Aorta (tissue), 5 donors: ENCODE data around the gene AMBRA1. TPM values are rescaled to one million over a fixed set of nuclear protein-coding genes. Genes with fewer than 3 reads are reported as not detected.

Source experiments
- ATAC-seq: fragments of 200-7000 bp; cut with Tn5 transposase; one replicate; pipeline ENCODE4 v1.9.1; 2022; ENCODE audit warnings: moderate library complexity; ENCODE audit not compliant: low FRiP score
- DNase-seq, 2 donors: peaks; one replicate each; pipeline ENCODE4 v3.0.0-alpha.2; 2020
- H3K27ac ChIP-seq, 2 donors: one replicate each; pipeline ENCODE4 v1.5.1; 2013; ENCODE audit warnings: low read length in 2 of 2, mild to moderate bottlenecking in 2 of 2, moderate library complexity in 2 of 2, control low read depth in 1 of 2, inconsistent platforms in 1 of 2, low read depth in 1 of 2
- H3K27me3 ChIP-seq, 2 donors: one replicate each; pipeline ENCODE4 v1.6.1; 2013; ENCODE audit warnings: control low read depth in 1 of 2, low read length in 1 of 2, mild to moderate bottlenecking in 1 of 2, moderate library complexity in 1 of 2; ENCODE audit not compliant: insufficient read depth in 2 of 2, control insufficient read depth in 1 of 2
- H3K36me3 ChIP-seq, 2 donors: one replicate each; pipeline ENCODE4 v1.6.1; 2013; ENCODE audit warnings: control low read depth in 1 of 2, low read length in 1 of 2, mild to moderate bottlenecking in 1 of 2; ENCODE audit not compliant: insufficient read depth in 2 of 2, control insufficient read depth in 1 of 2
- H3K4me1 ChIP-seq, 2 donors: one replicate each; pipeline ENCODE4 v1.6.1; 2013; ENCODE audit warnings: low read length in 2 of 2, control low read depth in 1 of 2, mild to moderate bottlenecking in 1 of 2, moderate library complexity in 1 of 2; ENCODE audit not compliant: insufficient read depth in 2 of 2, control insufficient read depth in 1 of 2
- H3K4me3 ChIP-seq, 2 donors: one replicate each; pipeline ENCODE4 v1.5.1; 2013; ENCODE audit warnings: low read length in 2 of 2, control low read depth in 1 of 2, mild to moderate bottlenecking in 1 of 2
- H3K9me3 ChIP-seq: one replicate; pipeline ENCODE4 v1.6.1; 2013; ENCODE audit warnings: mild to moderate bottlenecking, low read length; ENCODE audit not compliant: control insufficient read depth
- WGBS, 2 donors: extraction: QIAGEN DNeasy Blood & Tissue Kit; methylation state at CpG; one replicate each; pipeline ENCODE4 v1.1.7; 2013; 5-methylcytosine and 5-hydroxymethylcytosine counted together
- intact Hi-C, 2 donors: fragments of 100-400 bp; cut with DNase I; formaldehyde crosslinking; loops; one replicate each; pipeline versions ENCODE4 v1.14.2 to v1.15.0; 2022
- polyA plus RNA-seq, 2 donors: library from polyadenylated mRNA; stranded (reverse); fragments of 200-250 nt; gene quantifications; one replicate each; pipeline ENCODE4 v1.2.3, GENCODE V29; 2013
- total RNA-seq, 2 donors: library from RNA; stranded (reverse); fragmentation: NEBNext Ultra II Directional; extraction: Animal tissue kit (Norgen Biotek cat#: 25700); gene quantifications; one replicate each; pipeline ENCODE4 v1.2.1, GENCODE V29; 2021
- donor health status: healthy with polysubstance abuse.
- donor health status: Bipolar disorder and iron deficiency.
- donor health status: DM: no; HTN: no; CAD: no.
- donor health status: DM: no; HTN: no; CAD: no.
- donor health status: DM: yes; HTN: yes; CAD: no.

Gene AMBRA1
- total and polyA plus RNA-seq, 4 donors = 2.6 to 35.0 (median 16.8) TPM

DNA sequence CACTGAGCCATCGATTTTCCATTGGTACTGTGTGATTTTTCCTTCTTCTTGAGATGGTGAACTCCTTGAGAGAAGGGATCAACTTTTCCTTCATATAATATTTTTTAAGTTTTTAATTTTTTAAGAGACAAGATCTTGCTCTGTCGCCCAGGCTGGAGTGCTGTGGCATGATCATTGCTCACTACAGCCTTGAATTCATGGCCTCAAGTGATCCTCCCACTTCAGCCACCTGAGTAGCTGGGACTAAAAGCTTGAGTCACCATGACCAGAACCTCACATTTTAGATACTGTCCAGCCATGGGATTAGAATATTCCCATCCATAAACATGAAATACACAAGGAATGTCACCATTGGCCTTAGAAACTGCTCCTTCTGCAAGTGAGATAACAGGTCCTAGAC lies 135.3 kb downstream of the AMBRA1 start:
- ATAC-seq (no peak), DNase-seq (no peak)
- WGBS, 2 donors = 95 to 96% methylated on average over 2 of the region's 2 CpGs
- no peaks in the 10 kb centered on the region for H3K36me3 ChIP-seq
- no peaks in the 10 kb centered on the region for H3K9me3 ChIP-seq
- H3K4me1 ChIP-seq = peaks cover 0 to 2% of the 10 kb centered on the region in 2 donors
- no peak overlapping the region for H3K27ac ChIP-seq
- no peak overlapping the region for H3K4me3 ChIP-seq
- H3K27me3 ChIP-seq = no peaks in the 10 kb centered on the region
- intact Hi-C loops = no loop called here

GRCh38 chr11:46457659-46458424 lies 136.0 kb downstream of the AMBRA1 start:
- ATAC-seq = no peak
- DNase-seq = no peak
- Histone ChIP-seq H3K4me3 (no peak overlapping the region), H3K27me3 (no peaks in the 10 kb centered on the region), H3K4me1 (no peaks in the 10 kb centered on the region), H3K36me3 (no peaks in the 10 kb centered on the region), H3K9me3 (no peaks in the 10 kb centered on the region), H3K27ac (no peak overlapping the region)
- WGBS, 2 donors = 89 to 91% methylated on average over 7 of the region's 7 CpGs
- intact Hi-C loops = no loop called here

DNA sequence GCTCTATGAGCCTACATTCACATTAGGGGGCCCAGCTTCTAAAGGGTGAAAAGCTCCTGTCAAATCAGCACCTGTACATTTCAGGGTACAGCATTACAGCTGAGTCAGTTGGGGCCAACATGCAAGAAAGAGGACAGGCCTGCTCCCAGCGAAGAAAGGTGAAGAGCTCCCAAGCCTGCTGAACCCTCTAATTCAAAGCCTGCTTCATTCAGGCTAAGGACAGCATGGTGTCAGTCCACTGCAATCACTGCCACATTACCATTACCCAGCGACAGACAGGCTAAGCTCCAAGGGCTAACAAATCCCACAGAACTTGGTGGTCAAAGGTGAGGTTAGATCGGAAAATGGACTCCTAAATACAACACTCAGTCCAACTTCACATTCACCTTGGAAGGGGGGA lies 136.8 kb downstream of the AMBRA1 start:
- WGBS, 2 donors = 96 to 97% methylated on average over 3 of the region's 3 CpGs
- Histone ChIP-seq H3K36me3 (no peaks in the 10 kb centered on the region), H3K4me1 (no peaks in the 10 kb centered on the region), H3K4me3 (no peak overlapping the region), H3K27ac (no peak overlapping the region), H3K27me3 (no peaks in the 10 kb centered on the region), H3K9me3 (no peaks in the 10 kb centered on the region)
- intact Hi-C loops = no loop called here
- ATAC-seq (no peak), DNase-seq (no peak)

DNA sequence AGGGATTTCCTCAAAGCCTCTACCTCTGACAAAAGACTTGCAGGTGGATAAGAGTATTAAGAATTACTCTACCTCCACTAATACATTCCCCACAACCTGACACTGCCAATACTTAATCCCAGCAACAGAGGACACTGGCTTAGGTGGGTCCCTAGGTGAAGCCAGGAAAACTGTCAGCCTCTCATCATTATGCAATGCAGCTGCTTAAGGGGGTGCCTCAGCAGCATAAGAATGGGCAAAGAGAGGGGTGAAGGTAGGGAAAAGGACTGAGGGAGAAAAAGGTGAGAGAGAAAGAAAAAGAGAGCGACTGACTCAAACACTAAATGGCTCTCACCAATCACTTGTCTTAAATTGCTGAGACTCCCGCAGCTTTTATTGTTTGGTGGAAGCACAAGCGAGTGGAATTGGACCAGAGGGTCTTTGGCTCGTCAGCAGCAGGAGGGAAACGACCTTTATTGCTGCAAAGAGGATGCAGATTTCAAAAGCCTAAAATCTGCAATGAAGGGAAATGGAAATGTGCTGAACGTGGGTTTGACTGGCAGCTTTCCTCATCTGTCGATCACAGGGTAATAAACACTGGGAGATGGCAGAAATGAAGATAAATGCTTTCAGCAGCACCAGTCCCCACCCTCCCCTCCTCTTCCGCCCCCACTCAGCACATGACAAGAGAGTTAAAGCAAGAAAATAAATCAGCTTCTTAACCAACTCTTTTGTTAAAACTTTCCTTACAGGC lies 137.4 kb downstream of the AMBRA1 start:
- no peaks in the 10 kb centered on the region for H3K36me3 ChIP-seq
- H3K4me3 ChIP-seq = no peak overlapping the region
- H3K27ac ChIP-seq = no peak overlapping the region
- H3K27me3 ChIP-seq = no peaks in the 10 kb centered on the region
- 70 to 77% methylated on average over 8 of the region's 8 CpGs for WGBS, 2 donors
- H3K9me3 ChIP-seq = no peaks in the 10 kb centered on the region
- DNase-seq = no peak
- no peak for ATAC-seq
- intact Hi-C loops = no loop called here
- H3K4me1 ChIP-seq = no peaks in the 10 kb centered on the region

- no peaks in the 10 kb centered on the region for H3K36me3 ChIP-seq
- intact Hi-C loops = no loop called here
- 63 to 79% methylated on average over 1 of the region's 1 CpG for WGBS, 2 donors
Observed at GRCh38 chr11:46455834-46456233, 138.0 kb downstream of the AMBRA1 start.

GRCh38 chr11:46452918-46453517 lies 140.8 kb downstream of the AMBRA1 start:
- Histone ChIP-seq H3K27ac (no peak overlapping the region), H3K9me3 (no peaks in the 10 kb centered on the region), H3K4me1 (no peaks in the 10 kb centered on the region), H3K4me3 (no peak overlapping the region), H3K36me3 (no peaks in the 10 kb centered on the region), H3K27me3 (no peaks in the 10 kb centered on the region)
- no peak for ATAC-seq
- no peak for DNase-seq
- intact Hi-C loops = no loop called here
- 93 to 96% methylated on average over 4 of the region's 4 CpGs for WGBS, 2 donors

More at GRCh38 chr11:46455834-46456233, 138.0 kb downstream of the AMBRA1 start:
- Histone ChIP-seq H3K27me3 (no peaks in the 10 kb centered on the region), H3K4me3 (no peak overlapping the region), H3K27ac (no peak overlapping the region), H3K4me1 (no peaks in the 10 kb centered on the region), H3K9me3 (no peaks in the 10 kb centered on the region)
- DNase-seq (no peak), ATAC-seq (no peak)

GRCh38 chr11:46451759-46452158 lies 142.1 kb downstream of the AMBRA1 start:
- ATAC-seq (no peak), DNase-seq (no peak)
- Histone ChIP-seq H3K36me3 (no peaks in the 10 kb centered on the region), H3K9me3 (no peaks in the 10 kb centered on the region), H3K27me3 (no peaks in the 10 kb centered on the region), H3K4me1 (no peaks in the 10 kb centered on the region), H3K4me3 (no peak overlapping the region), H3K27ac (no peak overlapping the region)
- intact Hi-C loops = no loop called here

GRCh38 chr11:46450846-46451477 lies 142.9 kb downstream of the AMBRA1 start:
- intact Hi-C loops = no loop called here
- peaks cover 0 to 4% of the 10 kb centered on the region in 2 donors for H3K4me1 ChIP-seq
- no peak overlapping the region for H3K4me3 ChIP-seq
- ATAC-seq (no peak), DNase-seq (no peak)
- no peaks in the 10 kb centered on the region for H3K9me3 ChIP-seq
- WGBS, 2 donors = 89 to 94% methylated on average over 3 of the region's 3 CpGs
- no peaks in the 10 kb centered on the region for H3K27me3 ChIP-seq
- H3K27ac ChIP-seq = no peak overlapping the region
- no peaks in the 10 kb centered on the region for H3K36me3 ChIP-seq
